GM20000 (cell line): ENCODE data around the gene RAB3IL1.

ENCODE experiments used
- DNase-seq: peaks from one replicate; pipeline ENCODE4 v3.0.0; 2012; ENCODE audit warnings: low spot score
- TF ChIP-seq, protein P1 (sequence below): IDR thresholded peaks from 2 replicates; pipeline ENCODE4 v1.5.1; 2012; ENCODE audit warnings: mild to moderate bottlenecking, control low read depth; ENCODE audit errors: extremely low read depth, missing control alignments

The RAB3IL1 gene

DNA sequence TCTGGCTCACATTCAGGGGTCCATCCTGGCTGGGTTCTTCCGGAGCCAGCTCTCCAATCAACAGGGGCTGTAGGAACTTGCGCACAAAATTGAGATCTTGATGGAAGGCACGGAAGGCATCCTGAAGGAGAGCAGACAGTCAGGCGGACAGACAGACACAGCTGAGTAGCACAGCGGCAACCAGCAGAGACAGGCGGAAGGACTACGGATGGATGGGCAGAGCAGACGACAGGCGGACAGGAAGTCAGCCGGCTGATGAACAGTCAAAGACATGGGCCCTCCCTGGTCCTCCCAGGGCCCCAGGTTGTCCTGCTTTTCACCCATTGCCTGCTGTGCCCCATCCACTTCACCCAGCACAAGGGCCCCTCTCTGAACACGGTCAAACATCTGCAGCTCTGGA, 37.3 kb downstream of the RAB3IL1 start:
- TF ChIP-seq, protein P1, sequence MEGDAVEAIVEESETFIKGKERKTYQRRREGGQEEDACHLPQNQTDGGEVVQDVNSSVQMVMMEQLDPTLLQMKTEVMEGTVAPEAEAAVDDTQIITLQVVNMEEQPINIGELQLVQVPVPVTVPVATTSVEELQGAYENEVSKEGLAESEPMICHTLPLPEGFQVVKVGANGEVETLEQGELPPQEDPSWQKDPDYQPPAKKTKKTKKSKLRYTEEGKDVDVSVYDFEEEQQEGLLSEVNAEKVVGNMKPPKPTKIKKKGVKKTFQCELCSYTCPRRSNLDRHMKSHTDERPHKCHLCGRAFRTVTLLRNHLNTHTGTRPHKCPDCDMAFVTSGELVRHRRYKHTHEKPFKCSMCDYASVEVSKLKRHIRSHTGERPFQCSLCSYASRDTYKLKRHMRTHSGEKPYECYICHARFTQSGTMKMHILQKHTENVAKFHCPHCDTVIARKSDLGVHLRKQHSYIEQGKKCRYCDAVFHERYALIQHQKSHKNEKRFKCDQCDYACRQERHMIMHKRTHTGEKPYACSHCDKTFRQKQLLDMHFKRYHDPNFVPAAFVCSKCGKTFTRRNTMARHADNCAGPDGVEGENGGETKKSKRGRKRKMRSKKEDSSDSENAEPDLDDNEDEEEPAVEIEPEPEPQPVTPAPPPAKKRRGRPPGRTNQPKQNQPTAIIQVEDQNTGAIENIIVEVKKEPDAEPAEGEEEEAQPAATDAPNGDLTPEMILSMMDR = no peak
- DNase-seq = peak; percentile 55

GRCh38 chr11:61879152-61879551, 38.2 kb downstream of the RAB3IL1 start:
- DNase-seq = no peak
- TF ChIP-seq, protein P1 = no peak

DNA sequence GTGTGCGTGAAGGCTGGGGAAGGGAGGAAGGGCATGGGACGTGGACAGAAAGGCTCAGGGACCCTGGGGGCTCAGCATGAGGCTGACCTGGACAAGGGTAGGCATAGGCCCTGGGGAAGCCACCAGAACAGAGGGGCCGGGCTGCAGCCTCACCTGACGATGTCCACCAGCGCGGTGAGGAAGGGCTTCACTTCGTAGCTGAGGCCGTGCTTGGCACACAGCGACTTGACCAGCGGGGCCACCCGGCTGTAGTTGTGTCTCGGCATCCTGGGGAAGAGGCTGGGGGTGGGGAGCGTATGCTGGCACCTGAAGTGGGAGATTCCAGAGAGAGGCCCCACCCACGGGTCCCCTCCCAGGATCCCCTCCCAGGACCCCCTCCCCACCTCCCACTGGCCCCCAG, 41.7 kb downstream of the RAB3IL1 start:
- no peak for DNase-seq
- TF ChIP-seq, protein P1 = no peak

- no peak for DNase-seq
- TF ChIP-seq, protein P1 = no peak
Measured at GRCh38 chr11:61874853-61875252, 42.5 kb downstream of the RAB3IL1 start.

GRCh38 chr11:61874377-61874809, 43.0 kb downstream of the RAB3IL1 start:
- TF ChIP-seq, protein P1 = no peak
- no peak for DNase-seq

GRCh38 chr11:61873588-61874376, 43.6 kb downstream of the RAB3IL1 start:
- TF ChIP-seq, protein P1 = no peak
- DNase-seq = no peak

DNA sequence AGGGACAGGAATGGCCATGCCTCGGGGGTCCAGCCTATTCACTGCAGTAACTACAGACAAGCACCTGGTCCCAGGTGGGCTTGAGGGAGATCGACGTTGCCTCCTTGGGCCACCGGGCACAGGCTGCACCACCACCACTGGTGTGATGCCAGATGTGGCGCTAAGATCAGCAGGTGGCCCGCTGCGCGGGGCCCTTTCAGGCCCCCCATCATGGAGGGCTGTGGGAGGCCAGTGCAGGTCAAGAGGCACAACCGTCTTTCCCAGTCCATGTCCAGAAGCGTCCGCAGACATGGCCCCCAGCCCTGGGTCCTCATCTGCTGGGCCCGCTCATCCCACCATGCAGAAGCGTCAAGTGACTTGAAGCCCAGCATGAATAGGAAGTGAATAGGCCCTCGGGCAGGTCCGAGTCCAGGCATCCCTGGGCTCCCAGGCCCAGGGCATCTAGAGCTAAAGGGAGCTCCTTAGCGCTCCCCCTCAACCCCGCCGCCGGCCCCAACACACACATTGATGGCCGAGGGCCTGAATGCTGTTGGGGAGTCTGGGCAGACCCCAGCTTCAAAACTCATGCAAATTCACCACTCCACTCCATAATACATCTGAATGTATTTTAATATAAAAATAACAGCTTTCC, 44.3 kb downstream of the RAB3IL1 start:
- TF ChIP-seq, protein P1 = no peak
- no peak for DNase-seq
